Pancreas (tissue), 10 donors: ENCODE data around the gene TEKT3. TPM values are rescaled to one million over a fixed set of nuclear protein-coding genes. Genes with fewer than 3 reads are reported as not detected.

Experiments
- ATAC-seq, 4 donors: fragments of 200-7000 bp; cut with Tn5 transposase; one replicate each; pipeline versions ENCODE4 v1.8.0 to v1.9.1; 2020; ENCODE audit warnings: mild to moderate bottlenecking in 4 of 4, moderate library complexity in 4 of 4
- DNase-seq, 6 donors: peaks; one replicate each; pipeline ENCODE4 v3.0.0-alpha.2; 2020
- FAIRE-seq: peaks from 2 replicates; lab custom pipeline; 2012; peaks lifted over from hg19 to GRCh38; lab: Jason Lieb, UNC
- H3K27ac ChIP-seq, 4 donors: fragments of 200-600 bp; sonication (generic); 1 replicate in 3 of 4; 2 replicates in 1 of 4; pipeline versions ENCODE4 v1.5.0 to v1.8.0; 2020
- H3K27me3 ChIP-seq, 4 donors: fragments of 200-600 bp; one replicate each; pipeline ENCODE4 v1.8.0; 2021
- H3K36me3 ChIP-seq, 3 donors: fragments of 200-600 bp; sonication (generic) in 1 of 3; one replicate each; pipeline versions ENCODE4 v1.5.0 to v1.8.0; 2020 to 2021
- H3K4me1 ChIP-seq, 3 donors: fragments of 200-600 bp; one replicate each; pipeline ENCODE4 v1.8.0; 2021
- H3K4me3 ChIP-seq, 4 donors: fragments of 200-600 bp; sonication (generic) in 2 of 4; one replicate each; pipeline versions ENCODE4 v1.5.0 to v1.8.0; 2020 to 2021
- H3K9me3 ChIP-seq, 4 donors: fragments of 200-600 bp; one replicate each; pipeline ENCODE4 v1.8.0; 2021
- WGBS, 2 donors: extraction: QIAGEN DNeasy Blood & Tissue Kit; methylation state at CpG; one replicate each; pipeline ENCODE4 v1.1.7; 2013; 5-methylcytosine and 5-hydroxymethylcytosine counted together
- intact Hi-C, 3 donors: fragments of 100-400 bp; cut with DNase I; formaldehyde crosslinking; loops; one replicate each; pipeline versions ENCODE4 v1.11.1 to v1.14.2; 2022
- polyA plus RNA-seq, 2 donors: library from polyadenylated mRNA; stranded (reverse); fragments of 200-250 nt; gene quantifications; one replicate each; pipeline ENCODE4 v1.2.3, GENCODE V29; 2013
- total RNA-seq, 6 donors: library from RNA; stranded (reverse); fragmentation: NEBNext Ultra II Directional in 4 of 6; extraction: Animal tissue kit (Norgen Biotek cat#: 25700) in 4 of 6; gene quantifications; one replicate each; pipeline versions ENCODE4 v1.2.1 to v1.2.4, GENCODE V29; 2021 to 2023
- TF ChIP-seq, protein P1 (sequence below), 4 donors: fragments of 200-600 bp; sonication (generic) in 3 of 4; IDR thresholded peaks; one replicate each; pipeline versions ENCODE4 v1.5.0 to v1.8.0; 2021; ENCODE audit warnings: antibody characterized with exemption in 4 of 4
- donor health status: healthy with polysubstance abuse.
- donor health status: DM: no; HTN: no; CAD: no; lungs with moderate emphysema.
- donor health status: DM: no; HTN: no; CAD: no.
- donor health status: control.
- donor health status: control.
- donor health status: Bipolar disorder and iron deficiency.
- donor health status: DM: yes; HTN: yes; CAD: no.
- donor health status: DM: no; HTN: no; CAD: no.
- donor health status: DM: no; HTN: no; CAD: no.
- donor health status: DM: yes; HTN: yes; CAD: no.

The TEKT3 gene
- total and polyA plus RNA-seq, 8 donors: 0.23 to 2.7 (median 0.43) TPM; not detected in 3

DNA sequence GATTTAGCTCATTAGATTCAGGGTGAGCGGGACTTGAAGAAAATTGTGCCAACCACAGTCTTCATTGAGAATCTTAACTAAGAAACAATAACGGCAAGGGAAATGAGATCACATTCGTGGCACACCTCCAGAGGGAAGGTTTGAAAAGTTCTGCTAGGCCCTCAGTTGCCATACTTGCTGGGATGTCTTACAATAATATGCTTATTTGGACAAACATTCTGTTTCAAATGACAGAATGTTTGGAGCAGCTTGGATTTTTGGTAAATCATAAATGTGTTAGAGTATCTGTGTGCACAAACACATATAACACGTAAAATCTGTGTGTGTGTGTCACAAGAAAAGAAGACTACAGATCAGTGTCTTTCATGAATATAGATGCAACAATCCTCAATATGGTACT lies 24.6 kb upstream of the TEKT3 start:
- ATAC-seq (no peak), DNase-seq (no peak), FAIRE-seq (no peak)
- TF ChIP-seq, protein P1, sequence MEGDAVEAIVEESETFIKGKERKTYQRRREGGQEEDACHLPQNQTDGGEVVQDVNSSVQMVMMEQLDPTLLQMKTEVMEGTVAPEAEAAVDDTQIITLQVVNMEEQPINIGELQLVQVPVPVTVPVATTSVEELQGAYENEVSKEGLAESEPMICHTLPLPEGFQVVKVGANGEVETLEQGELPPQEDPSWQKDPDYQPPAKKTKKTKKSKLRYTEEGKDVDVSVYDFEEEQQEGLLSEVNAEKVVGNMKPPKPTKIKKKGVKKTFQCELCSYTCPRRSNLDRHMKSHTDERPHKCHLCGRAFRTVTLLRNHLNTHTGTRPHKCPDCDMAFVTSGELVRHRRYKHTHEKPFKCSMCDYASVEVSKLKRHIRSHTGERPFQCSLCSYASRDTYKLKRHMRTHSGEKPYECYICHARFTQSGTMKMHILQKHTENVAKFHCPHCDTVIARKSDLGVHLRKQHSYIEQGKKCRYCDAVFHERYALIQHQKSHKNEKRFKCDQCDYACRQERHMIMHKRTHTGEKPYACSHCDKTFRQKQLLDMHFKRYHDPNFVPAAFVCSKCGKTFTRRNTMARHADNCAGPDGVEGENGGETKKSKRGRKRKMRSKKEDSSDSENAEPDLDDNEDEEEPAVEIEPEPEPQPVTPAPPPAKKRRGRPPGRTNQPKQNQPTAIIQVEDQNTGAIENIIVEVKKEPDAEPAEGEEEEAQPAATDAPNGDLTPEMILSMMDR (IDR thresholded peaks at IDR 0.05): no peak
- intact Hi-C loops: no loop called here
- no peak overlapping the region for H3K4me3 ChIP-seq
- no peaks in the 10 kb centered on the region for H3K9me3 ChIP-seq
- 79 to 85% methylated on average over 4 of the region's 4 CpGs for WGBS, 2 donors
- no peaks in the 10 kb centered on the region for H3K4me1 ChIP-seq
- no peaks in the 10 kb centered on the region for H3K27me3 ChIP-seq
- H3K36me3 ChIP-seq: no peaks in the 10 kb centered on the region
- H3K27ac ChIP-seq: no peak overlapping the region

GRCh38 chr17:15364615-15365014 lies 23.2 kb upstream of the TEKT3 start:
- FAIRE-seq: no peak

GRCh38 chr17:15363702-15364101 lies 22.3 kb upstream of the TEKT3 start:
- Histone ChIP-seq H3K36me3 (no peaks in the 10 kb centered on the region), H3K27ac (no peak overlapping the region), H3K4me3 (no peak overlapping the region), H3K4me1 (no peaks in the 10 kb centered on the region), H3K27me3 (no peaks in the 10 kb centered on the region), H3K9me3 (no peaks in the 10 kb centered on the region)
- no peak for DNase-seq
- no peak for FAIRE-seq
- intact Hi-C loops: no loop called here
- 66 to 76% methylated on average over 6 of the region's 6 CpGs for WGBS, 2 donors
- TF ChIP-seq, protein P1 (IDR thresholded peaks at IDR 0.05): no peak
- no peak for ATAC-seq

More at GRCh38 chr17:15364615-15365014, 23.2 kb upstream of the TEKT3 start:
- H3K36me3 ChIP-seq: no peaks in the 10 kb centered on the region
- 78 to 83% methylated on average over 3 of the region's 3 CpGs for WGBS, 2 donors
- TF ChIP-seq, protein P1 (IDR thresholded peaks at IDR 0.05): no peak
- no peak overlapping the region for H3K4me3 ChIP-seq
- no peak for DNase-seq
- no peaks in the 10 kb centered on the region for H3K27me3 ChIP-seq
- intact Hi-C loops: no loop called here
- H3K4me1 ChIP-seq: no peaks in the 10 kb centered on the region
- no peak overlapping the region for H3K27ac ChIP-seq
- peak in 2 of 4 donors; percentile 39 to 63 for ATAC-seq
- H3K9me3 ChIP-seq: no peaks in the 10 kb centered on the region

- FAIRE-seq: no peak
- 48 to 60% methylated on average over 2 of the region's 2 CpGs for WGBS, 2 donors
- H3K4me1 ChIP-seq: no peaks in the 10 kb centered on the region
Measured at GRCh38 chr17:15361592-15361991, 20.2 kb upstream of the TEKT3 start.

GRCh38 chr17:15361151-15361550 lies 19.8 kb upstream of the TEKT3 start:
- FAIRE-seq (no peak), DNase-seq (no peak), ATAC-seq (no peak)
- intact Hi-C loops: no loop called here
- H3K4me3 ChIP-seq: no peak overlapping the region
- H3K4me1 ChIP-seq: no peaks in the 10 kb centered on the region
- WGBS, 2 donors: 76 to 78% methylated on average over 7 of the region's 7 CpGs
- no peaks in the 10 kb centered on the region for H3K36me3 ChIP-seq
- no peaks in the 10 kb centered on the region for H3K27me3 ChIP-seq
- H3K27ac ChIP-seq: no peak overlapping the region
- no peaks in the 10 kb centered on the region for H3K9me3 ChIP-seq
- TF ChIP-seq, protein P1 (IDR thresholded peaks at IDR 0.05): no peak

More at GRCh38 chr17:15361592-15361991, 20.2 kb upstream of the TEKT3 start:
- Histone ChIP-seq H3K27me3 (no peaks in the 10 kb centered on the region), H3K36me3 (no peaks in the 10 kb centered on the region), H3K9me3 (no peaks in the 10 kb centered on the region), H3K4me3 (no peak overlapping the region), H3K27ac (no peak overlapping the region)
- TF ChIP-seq, protein P1 (IDR thresholded peaks at IDR 0.05): no peak
- ATAC-seq: no peak
- DNase-seq: no peak
- intact Hi-C loops: no loop called here
